GM10847 (cell line): Measurements from ENCODE around the gene PELI2.

Source experiments
- POLR2A ChIP-seq: IDR thresholded peaks from 2 replicates; pipeline ENCODE4 v1.6.1; 2011; ENCODE audit not compliant: insufficient read length; ENCODE audit errors: extremely low read depth

Gene PELI2

DNA sequence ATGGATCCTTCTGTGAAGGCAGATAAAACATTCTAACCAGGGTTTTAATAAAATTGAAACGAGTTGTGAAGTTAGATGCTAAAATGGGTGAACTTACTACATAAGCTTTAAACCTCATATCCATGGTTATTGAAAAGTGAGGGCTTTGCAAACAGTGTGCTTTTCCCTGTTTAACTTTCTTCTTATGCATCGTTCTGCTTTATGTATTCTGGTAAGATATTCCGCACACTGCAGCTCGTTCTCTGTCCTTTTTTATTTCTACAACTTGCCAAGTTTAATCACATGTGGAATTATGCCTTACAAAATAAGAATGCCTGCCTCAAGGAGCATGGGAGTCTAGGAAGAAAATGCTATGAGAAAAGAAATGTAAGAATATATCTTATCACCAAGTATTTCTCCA lies 30.9 kb downstream of the PELI2 start:
- TF ChIP-seq POLR2A: no peak

DNA sequence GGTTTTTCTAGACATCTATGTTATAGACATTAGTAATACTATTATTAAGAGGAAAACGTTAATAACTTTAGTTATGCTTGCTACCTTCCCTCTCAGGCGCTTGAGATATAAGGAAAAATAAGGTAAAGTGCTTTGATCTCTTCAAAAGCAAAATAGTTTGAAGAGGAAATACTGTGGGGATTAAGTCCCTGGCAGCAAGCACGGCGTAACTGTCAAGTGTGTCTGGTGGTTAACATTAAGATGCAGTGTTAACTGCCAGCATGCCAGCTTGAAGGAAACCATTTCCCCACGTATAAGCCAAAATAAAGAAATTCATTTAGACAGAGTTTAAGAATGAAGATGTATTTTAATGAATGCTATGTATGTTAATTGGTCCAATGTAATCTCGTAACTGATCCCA lies 31.8 kb downstream of the PELI2 start:
- TF ChIP-seq POLR2A: no peak

DNA sequence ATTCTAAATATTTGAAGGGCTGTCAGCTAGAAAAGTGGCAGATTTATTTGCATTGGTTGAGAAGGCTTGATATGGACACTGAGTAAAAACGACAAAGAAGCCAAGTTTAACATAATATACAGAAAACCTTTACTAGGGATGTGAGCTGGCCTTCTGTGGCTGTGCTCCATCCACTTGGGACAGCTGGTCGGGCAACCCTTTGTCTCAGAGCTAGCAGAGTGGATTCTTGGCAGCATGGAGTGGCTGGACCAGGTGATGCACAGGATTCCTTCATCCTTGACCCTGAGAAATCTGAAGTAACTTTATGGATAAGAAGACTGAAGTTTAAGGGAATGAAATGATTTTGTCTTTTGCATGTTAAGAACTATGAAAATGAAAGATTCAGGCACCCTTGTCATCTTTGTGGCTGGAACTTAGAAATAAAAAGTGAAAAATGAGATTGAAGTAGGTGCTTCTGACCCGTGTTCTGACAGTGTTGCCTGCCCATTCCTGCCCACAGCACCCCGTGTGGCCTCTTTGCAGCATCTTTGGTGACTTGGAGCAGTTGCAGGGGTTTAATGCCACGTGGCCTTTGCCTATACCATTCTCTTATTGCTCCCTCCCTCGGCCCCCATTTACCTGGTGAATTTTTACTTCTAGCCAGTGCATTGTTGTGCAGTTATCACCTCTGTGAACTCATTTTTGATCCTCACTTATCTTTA lies 32.6 kb downstream of the PELI2 start:
- no peak for TF ChIP-seq POLR2A

DNA sequence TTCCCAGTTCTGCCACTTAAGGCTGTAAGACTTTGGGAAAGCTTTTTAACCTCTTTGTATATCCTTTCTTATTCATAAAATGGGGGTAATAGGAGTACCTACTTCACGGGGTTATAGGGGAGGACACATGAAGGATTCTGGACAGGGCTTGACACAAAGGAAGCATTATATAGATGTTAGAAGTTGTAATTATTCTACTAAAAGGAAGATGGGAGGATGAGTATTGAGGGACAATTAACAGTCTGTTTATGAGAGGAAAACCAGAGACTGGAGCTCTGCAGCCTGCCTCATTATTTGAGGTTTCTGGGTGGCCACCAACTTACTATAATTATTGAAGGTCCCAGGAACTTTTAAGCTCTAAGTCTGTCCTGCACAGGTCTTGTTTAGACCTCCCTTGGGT lies 34.0 kb downstream of the PELI2 start:
- no peak for TF ChIP-seq POLR2A

DNA sequence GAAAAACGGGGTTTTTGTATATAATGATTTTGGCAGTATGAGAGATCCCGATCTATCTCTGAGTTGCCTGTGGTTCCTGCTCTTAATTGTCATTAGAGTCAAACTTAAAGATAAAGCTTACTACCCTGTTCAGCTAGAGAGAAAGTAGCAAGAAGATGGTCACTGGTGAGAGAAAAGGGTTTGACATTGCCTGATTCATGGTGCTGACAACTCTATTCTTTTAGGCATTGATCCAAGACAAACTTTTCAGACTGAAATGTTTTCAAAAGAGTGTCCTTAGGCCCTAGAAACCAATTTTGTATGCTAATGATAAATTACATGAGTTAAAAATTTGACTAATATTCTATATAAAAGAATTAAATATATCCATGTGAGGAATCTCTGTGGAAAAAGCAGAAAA lies 35.1 kb downstream of the PELI2 start:
- no peak for TF ChIP-seq POLR2A

DNA sequence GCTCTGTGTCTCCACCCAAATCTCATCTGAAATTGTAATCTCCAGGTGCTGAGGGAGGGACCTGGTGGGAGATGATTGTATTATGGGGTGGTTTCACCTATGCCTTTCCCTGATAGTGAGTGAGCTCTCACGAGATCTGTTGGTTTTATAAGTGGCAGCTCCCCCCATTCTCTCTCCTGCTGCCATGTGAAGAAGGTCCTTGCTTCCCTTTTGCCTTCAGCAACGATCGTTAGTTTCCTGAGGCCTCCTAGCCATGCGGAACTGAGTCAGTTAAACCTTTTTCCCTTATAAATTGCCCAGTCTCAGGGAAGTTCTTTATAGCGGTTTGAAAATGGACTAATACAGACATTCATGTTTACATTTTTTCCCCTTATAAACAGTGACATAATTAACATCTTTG lies 36.1 kb downstream of the PELI2 start:
- no peak for TF ChIP-seq POLR2A

DNA sequence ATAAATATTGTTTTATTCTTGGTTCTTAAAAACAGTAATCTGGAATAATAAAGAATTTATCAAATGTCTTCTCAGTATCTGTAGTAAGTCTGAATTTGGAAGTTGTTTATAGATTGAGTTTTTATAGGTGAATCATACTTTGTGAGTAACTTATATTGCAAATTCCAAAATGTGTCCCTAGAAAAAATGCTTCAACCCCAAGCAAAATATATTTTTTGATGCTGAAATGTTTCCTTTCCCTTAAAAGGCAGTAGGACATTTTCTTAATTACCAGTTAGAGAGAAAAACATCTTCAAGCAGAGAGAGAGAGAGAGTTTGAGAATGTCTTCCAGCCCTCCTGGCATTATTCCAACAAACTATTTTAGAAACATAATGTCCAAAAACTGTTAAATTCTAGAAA lies 37.9 kb downstream of the PELI2 start:
- no peak for TF ChIP-seq POLR2A

DNA sequence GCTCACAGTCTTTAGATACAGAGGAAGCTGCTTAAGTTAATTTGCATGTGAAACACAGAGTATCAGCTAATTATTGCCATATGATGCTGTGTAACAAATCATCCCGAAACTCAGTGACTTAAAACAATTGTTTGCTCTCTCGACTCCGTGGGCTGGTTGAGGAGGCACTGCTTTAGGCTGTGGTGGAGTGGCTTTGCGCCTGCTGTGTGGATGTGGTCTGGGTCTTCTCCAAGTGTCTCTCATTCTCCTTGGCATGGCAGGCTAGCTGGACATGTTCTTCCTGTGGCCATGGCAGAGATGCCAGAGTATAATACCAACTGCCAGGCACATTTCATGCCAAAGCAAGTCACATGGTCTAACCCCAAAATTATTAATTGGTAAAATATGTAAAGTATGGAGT lies 40.9 kb downstream of the PELI2 start:
- no peak for TF ChIP-seq POLR2A

DNA sequence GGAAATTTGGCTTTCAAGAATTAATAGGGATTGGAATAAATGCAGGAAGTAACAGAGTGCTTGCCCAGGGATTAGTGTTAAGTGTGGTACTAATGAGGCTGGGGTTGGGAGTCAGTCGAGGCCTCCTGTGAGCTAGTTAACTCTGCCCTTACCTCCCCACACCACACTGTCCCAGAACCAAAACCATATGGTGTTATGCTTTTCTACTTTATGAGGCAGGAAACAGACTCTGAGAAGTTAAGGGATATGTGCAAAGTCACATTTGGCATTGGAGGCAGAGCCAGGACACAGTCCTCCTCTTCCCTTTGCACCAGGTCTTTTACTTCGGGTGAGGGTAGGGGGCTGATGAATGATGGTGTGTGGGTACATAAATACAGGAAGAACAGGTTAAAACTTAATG lies 41.9 kb downstream of the PELI2 start:
- TF ChIP-seq POLR2A: no peak

DNA sequence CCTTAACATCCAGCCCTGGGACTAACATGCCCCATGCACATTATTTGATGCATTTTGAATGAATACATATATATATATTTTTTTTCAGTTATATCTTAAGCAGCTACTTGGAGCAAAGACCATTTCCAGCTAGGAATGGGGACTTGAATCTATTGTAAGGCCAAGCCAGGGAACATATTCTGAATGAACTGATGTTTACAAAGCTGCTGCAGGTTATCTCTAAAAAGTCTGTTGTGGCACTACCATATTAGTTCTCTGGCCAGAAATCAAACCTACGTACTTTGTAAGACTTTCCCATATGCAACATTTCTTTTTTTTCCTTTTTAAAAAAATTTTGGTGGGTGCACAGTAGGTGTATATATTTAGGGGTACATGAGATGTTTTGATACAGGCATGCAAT lies 43.4 kb downstream of the PELI2 start:
- no peak for TF ChIP-seq POLR2A

DNA sequence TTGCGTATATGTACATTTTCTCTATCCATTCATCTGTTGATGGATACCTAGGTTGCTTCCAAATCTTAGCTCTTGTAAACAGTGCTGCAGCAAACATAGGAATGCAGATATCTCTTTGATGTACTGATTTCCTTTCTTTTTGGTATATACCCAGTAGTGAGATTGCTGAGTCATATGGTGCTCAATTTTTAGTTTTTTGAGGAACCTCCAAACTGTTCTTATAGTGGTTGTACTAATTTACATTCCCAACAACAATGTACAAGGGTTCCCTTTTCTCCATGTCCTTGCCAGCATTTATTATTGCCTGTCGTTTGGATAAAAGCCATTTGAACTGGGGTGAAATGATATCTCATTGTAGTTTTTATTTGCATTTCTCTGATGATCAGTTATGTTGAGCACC lies 44.3 kb downstream of the PELI2 start:
- no peak for TF ChIP-seq POLR2A

DNA sequence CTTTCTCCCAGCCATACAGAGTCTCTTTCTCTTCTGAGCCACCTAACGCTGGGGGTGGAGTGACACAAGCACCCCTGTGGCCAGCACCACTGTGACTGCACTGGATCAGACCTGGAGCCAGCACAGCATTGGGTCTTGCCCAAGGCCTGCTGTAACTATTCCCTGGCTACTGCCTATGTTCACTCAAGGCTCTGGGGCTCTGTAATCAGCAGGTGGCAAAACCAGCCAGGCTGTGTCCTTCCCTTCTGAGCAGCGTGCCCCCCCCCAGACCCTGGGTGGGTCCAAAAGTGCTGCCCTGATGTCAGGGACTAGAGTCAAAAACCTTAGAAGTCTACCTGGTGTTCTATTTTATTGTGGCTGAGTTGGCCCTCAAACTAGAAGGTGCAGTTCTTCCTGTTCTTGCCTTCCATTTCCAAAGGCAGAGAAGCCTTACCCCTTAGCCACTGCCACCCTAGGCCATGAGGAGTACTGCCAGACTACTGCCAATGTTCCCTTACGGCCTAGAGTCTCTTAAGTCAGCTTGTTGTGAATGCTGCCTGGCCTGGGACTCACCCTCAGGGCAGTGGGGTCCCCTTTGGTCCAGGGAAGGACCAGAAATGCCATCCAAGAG lies 49.9 kb downstream of the PELI2 start:
- TF ChIP-seq POLR2A: no peak

DNA sequence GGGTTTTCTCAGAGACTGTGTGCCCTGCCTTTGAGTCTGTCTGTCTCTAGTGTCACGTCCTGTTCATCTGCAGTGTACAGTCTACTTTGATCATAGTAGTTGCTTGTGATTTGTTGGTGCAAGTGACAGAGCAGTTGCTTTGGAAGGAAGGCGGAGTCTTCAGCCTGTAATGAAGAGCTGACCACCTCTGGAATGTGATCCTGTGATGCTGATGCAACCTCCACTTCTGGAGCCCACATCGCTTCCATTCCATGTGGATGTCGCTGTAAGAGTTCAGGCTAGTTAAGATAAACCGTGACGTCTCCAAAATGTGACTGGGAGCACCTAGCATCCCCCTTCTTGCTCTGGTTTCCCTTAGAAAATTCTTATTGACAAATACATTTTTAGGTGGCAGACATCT lies 51.8 kb downstream of the PELI2 start:
- no peak for TF ChIP-seq POLR2A

DNA sequence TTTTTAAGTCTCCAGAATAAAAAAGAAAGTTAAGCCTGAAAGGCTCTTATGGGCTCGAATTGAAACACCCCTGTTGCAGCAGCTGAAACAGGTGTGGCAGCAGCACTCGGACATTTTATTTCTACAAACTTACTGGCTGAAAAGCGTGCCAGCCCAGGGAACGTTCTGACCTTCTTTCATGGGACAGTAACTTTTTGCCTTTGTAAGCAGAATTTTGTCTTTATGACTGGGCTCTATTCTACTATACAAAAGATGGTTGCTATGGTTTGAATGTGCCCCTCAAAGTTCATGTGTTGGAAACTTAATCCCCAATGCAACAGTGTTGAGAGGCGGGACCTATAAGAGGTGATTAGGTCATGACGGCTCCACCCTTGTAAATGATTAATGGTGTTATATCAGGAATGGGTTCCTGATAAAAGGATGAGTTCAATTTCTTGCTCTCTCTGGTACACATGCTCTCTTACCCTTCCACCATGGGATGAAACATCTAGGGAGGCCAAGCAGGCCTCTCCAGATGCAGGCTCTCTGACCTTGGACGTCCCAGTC lies 52.7 kb downstream of the PELI2 start:
- TF ChIP-seq POLR2A: no peak

DNA sequence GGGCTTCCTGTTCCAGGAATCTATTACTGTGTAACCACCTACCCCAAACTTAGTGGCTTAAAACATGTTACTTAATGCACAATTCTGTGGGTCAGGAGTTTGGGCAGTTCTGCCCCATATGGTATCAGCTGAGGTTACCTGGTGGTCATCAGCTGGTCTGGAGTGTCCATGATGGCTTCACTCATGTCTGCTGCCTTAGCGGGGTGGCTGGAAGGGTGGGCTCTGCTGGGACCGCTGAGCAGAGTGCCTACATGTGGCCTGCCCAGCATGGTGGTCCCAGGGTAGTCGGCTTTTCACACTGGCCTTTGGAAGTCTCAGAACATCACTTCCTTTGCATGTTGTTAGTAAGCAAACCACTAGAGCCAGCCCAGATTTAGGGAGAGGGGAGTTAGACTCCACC lies 53.9 kb downstream of the PELI2 start:
- TF ChIP-seq POLR2A: no peak

DNA sequence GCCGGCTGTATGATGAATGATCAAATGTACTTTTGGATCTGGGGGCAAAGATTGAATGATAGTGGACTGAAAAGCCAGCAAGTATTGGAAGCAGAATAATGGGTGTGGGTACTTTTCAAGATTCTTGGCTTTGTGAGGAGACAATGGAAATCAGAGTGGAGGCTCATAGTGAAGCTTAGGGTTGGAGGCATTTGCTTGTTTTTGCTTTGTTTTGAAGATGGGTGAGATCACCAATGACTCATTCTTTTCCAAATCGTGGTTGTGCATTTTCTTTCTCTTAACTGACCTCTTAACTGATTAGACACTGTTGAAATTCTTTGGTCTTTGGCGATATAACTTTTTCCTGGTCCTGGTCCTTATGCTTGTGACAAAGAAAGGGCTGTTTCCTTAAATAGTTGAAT lies 54.4 kb downstream of the PELI2 start:
- TF ChIP-seq POLR2A: no peak
